Activated T-cell treated with anti-CD3 and anti-CD28 coated beads, Interleukin-2, amount 50 U/mL, for 72 hours (primary cell): Measurements from ENCODE around the gene ZNF318. TPM values are rescaled to one million over a fixed set of nuclear protein-coding genes. Genes with fewer than 3 reads are reported as not detected.
"Not testable (repeated sequence)": the region's sequence is repeated elsewhere in the genome, so short reads cannot be mapped to it uniquely, and the experiment has no call there.

Source experiments
- ATAC-seq, 2 donors: fragments of 150-1000 bp; cut with Tn5 transposase; replicated peaks in 1 of 2; 2 replicates each; pipeline ENCODE4 v1.10.0; 2021; ENCODE audit warnings: moderate library complexity in 2 of 2, mild to moderate bottlenecking in 1 of 2
- DNase-seq, 2 donors: peaks; one replicate each; pipeline ENCODE4 v3.0.0; 2021 to 2022; ENCODE audit warnings: mixed read lengths in 1 of 2
- H3K27ac Mint-ChIP-seq: one replicate; pipeline ENCODE4 v1.8.0; 2022; ENCODE audit warnings: mild to moderate bottlenecking, moderate library complexity, mixed read lengths
- H3K27me3 Mint-ChIP-seq: one replicate; pipeline ENCODE4 v1.8.0; 2022; ENCODE audit warnings: low read depth, mixed read lengths
- H3K36me3 Mint-ChIP-seq, 2 donors: one replicate each; pipeline ENCODE4 v1.8.0; 2022; ENCODE audit warnings: mixed read lengths in 2 of 2, mild to moderate bottlenecking in 1 of 2; ENCODE audit not compliant: insufficient read depth in 2 of 2
- H3K4me1 Mint-ChIP-seq: one replicate; pipeline ENCODE4 v1.8.0; 2022; ENCODE audit warnings: low read depth, mixed read lengths
- H3K4me3 Mint-ChIP-seq, 2 donors: one replicate each; pipeline ENCODE4 v1.8.0; 2022; ENCODE audit warnings: mild to moderate bottlenecking in 2 of 2, mixed read lengths in 2 of 2, moderate library complexity in 2 of 2
- H3K9me3 Mint-ChIP-seq, 2 donors: one replicate each; pipeline ENCODE4 v1.8.0; 2022; ENCODE audit warnings: mixed read lengths in 2 of 2
- total RNA-seq, 2 donors: library from RNA; stranded (reverse); gene quantifications; one replicate each; pipeline ENCODE4 v1.2.3, GENCODE V29; 2022

Gene ZNF318
- total RNA-seq, result 10 to 100 TPM; 14.4 to 14.5 TPM

- Mint-ChIP-seq H3K9me3 (no peaks in the 10 kb centered on the region), H3K27me3 (no peaks in the 10 kb centered on the region), H3K4me1 (peaks cover 48% of the 10 kb centered on the region), H3K36me3 (peaks cover 0 to 1% of the 10 kb centered on the region in 2 donors), H3K27ac (peak within 1 kb of the TSS; percentile 96), H3K4me3 (peak within 1 kb of the TSS; percentile 92 to 97)
- peak; percentile 93 to 94 for ATAC-seq
- peak; percentile 94 to 95 for DNase-seq
Measured at GRCh38 chr6:43369174-43370002, at the start of gene ZNF318. Gene ZNF318 (minus strand): TSS chr6:43369647. CDS start chr6:43369365, 282 bp downstream.

- Mint-ChIP-seq H3K9me3 (no peaks in the 10 kb centered on the region), H3K4me1 (no peaks in the 10 kb centered on the region), H3K27ac (no peak overlapping the region), H3K4me3 (no peak overlapping the region), H3K36me3 (no peaks in the 10 kb centered on the region), H3K27me3 (no peaks in the 10 kb centered on the region)
- DNase-seq (no peak), ATAC-seq (no peak)
Measured at GRCh38 chr6:43416935-43417334, 47.5 kb upstream of the ZNF318 start.

GRCh38 chr6:43415275-43415674 is 45.8 kb upstream of the ZNF318 start:
- H3K9me3 Mint-ChIP-seq, DNase-seq, H3K4me1 Mint-ChIP-seq, H3K27me3 Mint-ChIP-seq, H3K27ac Mint-ChIP-seq, H3K36me3 Mint-ChIP-seq, ATAC-seq, H3K4me3 Mint-ChIP-seq: not testable (repeated sequence)

- Mint-ChIP-seq H3K27me3 (no peaks in the 10 kb centered on the region), H3K27ac (no peak overlapping the region)
Measured at GRCh38 chr6:43413002-43413401, 43.6 kb upstream of the ZNF318 start.

GRCh38 chr6:43412541-43412940 is 43.1 kb upstream of the ZNF318 start:
- no peaks in the 10 kb centered on the region for H3K27me3 Mint-ChIP-seq
- no peak overlapping the region for H3K4me3 Mint-ChIP-seq
- DNase-seq (no peak), ATAC-seq (no peak)
- no peak overlapping the region for H3K27ac Mint-ChIP-seq
- no peaks in the 10 kb centered on the region for H3K36me3 Mint-ChIP-seq
- no peaks in the 10 kb centered on the region for H3K9me3 Mint-ChIP-seq
- H3K4me1 Mint-ChIP-seq, result no peaks in the 10 kb centered on the region

More at GRCh38 chr6:43413002-43413401, 43.6 kb upstream of the ZNF318 start:
- no peak for ATAC-seq
- H3K36me3 Mint-ChIP-seq, result no peaks in the 10 kb centered on the region
- H3K4me3 Mint-ChIP-seq, result no peak overlapping the region
- H3K9me3 Mint-ChIP-seq, result no peaks in the 10 kb centered on the region
- no peaks in the 10 kb centered on the region for H3K4me1 Mint-ChIP-seq
- no peak for DNase-seq

GRCh38 chr6:43410776-43411175 is 41.3 kb upstream of the ZNF318 start:
- not testable (repeated sequence) for H3K27me3 Mint-ChIP-seq, H3K36me3 Mint-ChIP-seq, H3K9me3 Mint-ChIP-seq, DNase-seq, H3K4me3 Mint-ChIP-seq, H3K4me1 Mint-ChIP-seq, H3K27ac Mint-ChIP-seq, ATAC-seq

- Mint-ChIP-seq H3K9me3 (peaks cover 0 to 2% of the 10 kb centered on the region in 2 donors), H3K36me3 (no peaks in the 10 kb centered on the region), H3K27ac (no peak overlapping the region), H3K4me3 (no peak overlapping the region), H3K27me3 (no peaks in the 10 kb centered on the region), H3K4me1 (no peaks in the 10 kb centered on the region)
- ATAC-seq (no peak), DNase-seq (no peak)
Measured at GRCh38 chr6:43408259-43408658, 38.8 kb upstream of the ZNF318 start.

- Mint-ChIP-seq H3K4me3 (no peak overlapping the region), H3K4me1 (no peaks in the 10 kb centered on the region), H3K9me3 (peaks cover 0 to 2% of the 10 kb centered on the region in 2 donors), H3K27me3 (no peaks in the 10 kb centered on the region), H3K27ac (no peak overlapping the region), H3K36me3 (no peaks in the 10 kb centered on the region)
- ATAC-seq (no peak), DNase-seq (no peak)
Measured at GRCh38 chr6:43407296-43407695, 37.8 kb upstream of the ZNF318 start.

GRCh38 chr6:43405354-43405753 is 35.9 kb upstream of the ZNF318 start:
- H3K4me3 Mint-ChIP-seq, result no peak overlapping the region
- no peak overlapping the region for H3K27ac Mint-ChIP-seq
- H3K4me1 Mint-ChIP-seq, result no peaks in the 10 kb centered on the region
- no peak for DNase-seq
- H3K27me3 Mint-ChIP-seq, result no peaks in the 10 kb centered on the region
- H3K9me3 Mint-ChIP-seq, result peaks cover 0 to 2% of the 10 kb centered on the region in 2 donors
- no peaks in the 10 kb centered on the region for H3K36me3 Mint-ChIP-seq
- no peak for ATAC-seq

GRCh38 chr6:43402820-43403219 is 33.4 kb upstream of the ZNF318 start:
- peaks cover 0 to 2% of the 10 kb centered on the region in 2 donors for H3K9me3 Mint-ChIP-seq
- no peak overlapping the region for H3K4me3 Mint-ChIP-seq
- H3K4me1 Mint-ChIP-seq, result no peaks in the 10 kb centered on the region
- DNase-seq (no peak), ATAC-seq (no peak)
- no peak overlapping the region for H3K27ac Mint-ChIP-seq
- no peaks in the 10 kb centered on the region for H3K27me3 Mint-ChIP-seq
- no peaks in the 10 kb centered on the region for H3K36me3 Mint-ChIP-seq

GRCh38 chr6:43401730-43402129 is 32.3 kb upstream of the ZNF318 start:
- no peaks in the 10 kb centered on the region for H3K27me3 Mint-ChIP-seq
- H3K4me3 Mint-ChIP-seq, result no peak overlapping the region
- H3K27ac Mint-ChIP-seq, result no peak overlapping the region
- no peaks in the 10 kb centered on the region for H3K4me1 Mint-ChIP-seq
- no peak for ATAC-seq
- no peak for DNase-seq
- no peaks in the 10 kb centered on the region for H3K36me3 Mint-ChIP-seq
- no peaks in the 10 kb centered on the region for H3K9me3 Mint-ChIP-seq

GRCh38 chr6:43399932-43400487 is 30.6 kb upstream of the ZNF318 start:
- DNase-seq (no peak), ATAC-seq (no peak)
- Mint-ChIP-seq H3K27me3 (no peaks in the 10 kb centered on the region), H3K9me3 (no peaks in the 10 kb centered on the region), H3K4me1 (no peaks in the 10 kb centered on the region), H3K4me3 (no peak overlapping the region), H3K27ac (no peak overlapping the region), H3K36me3 (no peaks in the 10 kb centered on the region)

- Mint-ChIP-seq H3K9me3 (no peaks in the 10 kb centered on the region), H3K4me3 (no peak overlapping the region), H3K36me3 (no peaks in the 10 kb centered on the region), H3K27ac (no peak overlapping the region), H3K27me3 (peaks cover 31% of the 10 kb centered on the region), H3K4me1 (peaks cover 18% of the 10 kb centered on the region)
- ATAC-seq (no peak), DNase-seq (no peak)
Measured at GRCh38 chr6:43396408-43397149, 27.1 kb upstream of the ZNF318 start.
